Mucosa of gallbladder (tissue), 1 donor: ENCODE measurements around the gene TASP1. TPM values are rescaled to one million over a fixed set of nuclear protein-coding genes. Genes with fewer than 3 reads are reported as not detected.
"Not testable (repeated sequence)": the region's sequence is repeated elsewhere in the genome, so short reads cannot be mapped to it uniquely, and the experiment has no call there.

Source experiments
- DNase-seq: peaks from one replicate; pipeline ENCODE4 v3.0.0-alpha.2; 2020; ENCODE audit warnings: low spot score
- total RNA-seq: library from RNA; stranded (reverse); gene quantifications from one replicate; pipeline ENCODE4 v1.2.1, GENCODE V29; 2021
- donor health status: DM: no; HTN: no; CAD: no.

Gene TASP1, protein sequence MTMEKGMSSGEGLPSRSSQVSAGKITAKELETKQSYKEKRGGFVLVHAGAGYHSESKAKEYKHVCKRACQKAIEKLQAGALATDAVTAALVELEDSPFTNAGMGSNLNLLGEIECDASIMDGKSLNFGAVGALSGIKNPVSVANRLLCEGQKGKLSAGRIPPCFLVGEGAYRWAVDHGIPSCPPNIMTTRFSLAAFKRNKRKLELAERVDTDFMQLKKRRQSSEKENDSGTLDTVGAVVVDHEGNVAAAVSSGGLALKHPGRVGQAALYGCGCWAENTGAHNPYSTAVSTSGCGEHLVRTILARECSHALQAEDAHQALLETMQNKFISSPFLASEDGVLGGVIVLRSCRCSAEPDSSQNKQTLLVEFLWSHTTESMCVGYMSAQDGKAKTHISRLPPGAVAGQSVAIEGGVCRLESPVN
- total RNA-seq = 11.8 TPM

DNA sequence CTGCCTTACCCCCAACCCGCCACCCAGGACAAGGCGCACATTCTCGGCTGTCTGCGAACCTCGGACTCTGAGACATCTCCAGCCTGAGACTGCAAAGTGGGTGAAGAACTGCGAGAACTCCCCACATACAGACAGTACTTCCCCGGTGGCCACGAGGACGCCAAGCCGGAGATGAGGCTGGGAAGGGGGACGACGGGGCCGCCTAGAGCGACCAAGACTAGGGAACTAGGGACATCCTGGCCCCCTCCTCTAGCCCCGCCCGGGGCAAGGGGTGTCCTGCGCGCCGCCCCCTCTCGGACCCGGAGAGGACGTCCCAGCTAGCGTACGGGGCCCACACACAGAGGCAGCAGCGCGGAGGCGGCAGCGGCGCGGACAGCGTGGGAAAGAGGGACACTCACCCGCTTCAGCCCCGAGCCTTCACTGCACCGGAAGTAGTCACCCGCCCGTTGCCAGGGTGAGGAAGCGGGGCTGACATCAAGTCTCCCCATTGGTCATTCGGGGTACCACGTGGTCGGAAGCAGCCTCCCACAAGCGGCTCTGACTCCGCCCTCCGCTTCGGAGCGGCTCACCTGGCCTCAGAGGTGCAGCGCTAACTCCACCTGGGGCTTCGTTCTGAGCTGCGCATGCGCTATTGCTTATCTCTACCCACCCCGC lies at the start of gene TASP1:
Gene TASP1, minus strand, starts transcription at position 437 of the 654 bp plus-strand sequence. CDS start 8,854 bp downstream, outside the sequence.
- DNase-seq = peak; percentile 97

DNA sequence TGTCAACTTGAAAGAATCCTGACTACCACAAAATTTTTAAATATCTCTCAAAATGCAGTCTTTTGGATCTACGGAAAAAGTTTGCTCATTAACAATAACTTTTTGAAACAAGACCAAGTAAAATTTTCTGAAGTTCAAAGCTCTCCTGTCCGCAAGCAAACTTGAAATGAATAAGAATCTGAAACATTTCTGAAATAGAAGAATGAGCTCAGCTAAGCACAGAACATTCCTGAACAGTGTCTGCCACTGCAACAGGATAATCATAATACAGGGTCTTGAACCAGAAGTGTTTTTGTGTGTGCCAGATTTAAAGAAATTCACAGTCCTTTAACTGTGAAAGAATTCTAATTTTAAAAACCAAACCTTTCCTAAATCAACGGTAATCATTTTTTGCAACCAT lies 49.1 kb upstream of the TASP1 start:
- no peak for DNase-seq

DNA sequence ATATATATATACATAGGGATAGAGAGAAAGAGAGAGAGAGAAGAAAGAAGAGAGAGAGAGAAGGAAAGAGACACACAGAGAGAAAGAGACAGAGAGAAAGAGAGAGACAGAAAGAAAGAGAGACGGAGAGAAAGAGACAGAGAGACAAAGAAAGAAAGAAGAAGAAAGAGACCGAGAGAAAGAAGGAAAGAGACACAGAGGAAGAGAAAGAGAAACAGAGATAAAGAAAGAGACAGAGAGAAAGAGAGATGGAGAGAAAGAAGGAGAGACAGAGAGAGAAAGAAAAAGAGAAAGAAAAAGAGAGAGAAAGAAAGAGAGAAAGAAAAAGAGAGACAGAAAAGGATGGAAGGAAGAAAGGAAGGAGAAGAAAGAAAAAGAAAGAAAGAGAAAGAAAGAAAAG lies 46.9 kb upstream of the TASP1 start:
- DNase-seq = no peak

DNA sequence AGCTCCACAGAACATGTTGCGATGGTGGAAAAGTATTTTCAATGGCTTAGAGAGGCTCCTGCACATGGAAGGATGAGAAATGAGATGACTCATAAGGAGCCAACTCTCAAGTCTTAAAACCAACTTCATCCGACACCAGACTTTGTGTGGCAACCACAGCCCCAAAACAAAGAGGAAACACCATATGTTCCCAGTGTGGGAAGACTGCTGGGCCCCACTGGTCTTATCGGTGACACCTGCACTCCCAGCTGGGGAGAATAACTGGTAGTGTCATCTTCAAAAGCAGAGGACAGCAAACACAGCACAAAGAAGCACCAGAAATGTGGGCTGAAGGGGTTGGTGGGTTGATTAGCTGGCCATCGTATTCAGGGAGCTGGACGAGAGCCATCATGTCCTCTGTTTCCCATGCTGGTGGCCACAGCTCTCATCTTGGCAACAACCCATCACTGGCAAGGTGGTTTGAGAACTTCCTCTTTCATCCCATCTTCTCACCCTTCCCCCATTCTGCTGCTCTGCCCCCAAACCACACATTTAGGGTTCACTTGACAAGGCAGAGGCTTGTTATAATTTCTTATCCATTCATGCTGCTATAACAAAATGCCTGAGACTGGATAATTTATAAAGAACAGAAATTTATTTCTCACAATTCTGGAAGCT lies 46.0 kb upstream of the TASP1 start:
- DNase-seq = no peak

DNA sequence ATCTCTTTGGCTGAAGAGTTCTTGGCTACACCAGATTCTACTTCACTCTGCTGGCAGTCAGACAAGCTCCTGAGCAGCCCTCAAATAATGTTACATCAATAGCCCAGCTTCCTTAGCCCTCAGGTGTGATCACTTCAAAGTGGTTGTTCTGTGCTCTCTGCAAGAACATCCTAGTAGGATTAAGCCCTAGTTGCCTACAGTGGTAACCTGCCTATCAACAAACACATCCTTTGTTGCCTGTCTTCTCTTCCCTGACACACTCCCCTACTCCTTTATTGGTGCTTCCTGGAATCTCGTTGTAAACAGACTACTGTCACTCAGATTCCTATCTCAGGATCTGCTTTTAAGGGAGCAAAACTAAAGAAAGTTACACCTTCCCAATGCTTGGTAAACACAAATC lies 45.1 kb upstream of the TASP1 start:
- no peak for DNase-seq

DNA sequence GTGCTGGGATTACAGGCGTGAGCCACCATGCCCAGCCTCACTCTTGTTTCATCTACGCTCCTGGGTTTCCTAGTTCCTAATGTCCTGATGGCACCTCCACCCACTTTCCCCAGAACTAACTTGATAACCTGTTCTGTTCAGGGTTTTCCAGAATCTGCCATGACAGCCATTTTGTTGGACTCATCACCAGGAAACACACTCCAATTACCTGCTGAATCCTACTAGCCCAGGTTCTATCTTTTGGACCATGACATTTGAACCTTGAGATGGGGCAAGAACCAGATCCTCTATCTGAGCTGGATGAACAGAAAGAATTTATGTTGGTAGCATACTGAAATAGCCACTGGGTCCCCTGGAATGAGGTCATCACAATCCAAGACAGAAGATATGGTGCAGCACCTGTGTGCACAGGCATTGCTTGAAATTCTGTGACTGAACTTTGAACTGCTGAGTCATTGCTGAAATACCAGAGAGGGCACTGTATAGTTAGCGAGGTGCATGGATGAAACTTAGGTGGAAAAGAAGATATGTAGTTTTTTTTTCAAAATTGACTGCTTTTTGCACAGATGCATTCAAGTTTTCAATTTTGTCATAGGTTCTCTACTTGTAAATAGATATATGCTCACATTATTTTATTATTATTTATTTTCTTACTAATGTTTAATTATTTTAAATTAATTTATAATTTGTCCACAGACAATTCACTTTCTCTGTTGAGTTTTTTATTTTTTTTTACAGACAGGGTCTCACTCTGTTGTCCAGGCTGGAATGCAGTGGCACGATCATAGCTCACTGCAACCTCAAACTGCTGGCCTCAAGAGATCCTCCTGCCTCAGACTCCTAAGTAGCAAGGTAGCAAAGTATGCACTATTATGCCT lies 42.8 kb upstream of the TASP1 start:
- peak; percentile 24 for DNase-seq

DNA sequence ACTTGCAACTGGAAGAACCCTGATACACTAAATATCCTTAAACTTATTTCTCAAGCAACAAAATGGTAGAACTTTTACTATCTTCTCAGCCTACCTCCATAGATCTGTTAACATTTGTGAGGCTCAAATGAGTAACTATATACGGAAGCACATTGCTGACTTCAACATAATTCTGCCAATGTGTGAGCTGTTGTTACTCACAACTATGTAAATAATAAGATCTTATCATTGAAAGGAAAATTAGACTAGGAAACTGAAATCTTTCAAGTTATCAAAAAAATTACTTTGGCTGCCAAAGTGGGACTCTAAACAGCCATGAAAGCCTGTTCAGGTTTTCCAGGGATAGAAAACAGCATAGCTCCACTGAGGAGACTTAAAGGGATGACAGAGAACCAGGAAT lies 40.2 kb upstream of the TASP1 start:
- DNase-seq = no peak

DNA sequence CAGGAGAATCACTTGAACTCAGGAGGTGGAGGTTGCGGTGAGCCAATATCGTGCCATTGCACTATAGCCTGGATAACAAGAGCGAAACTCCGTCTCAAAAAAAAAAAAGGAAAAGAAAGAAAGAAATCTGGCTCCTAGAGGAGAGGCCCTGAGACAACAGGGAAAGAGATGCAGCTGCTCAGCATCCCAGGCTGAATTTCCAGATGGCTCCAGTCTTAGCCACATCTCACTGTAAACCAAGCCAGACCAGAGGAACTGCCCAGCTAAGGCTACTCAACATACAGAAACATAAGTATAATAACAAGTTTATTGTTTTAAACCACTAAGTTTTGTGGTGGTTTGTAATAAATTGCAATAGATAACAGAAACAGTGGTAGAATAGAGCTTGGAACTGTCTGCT lies 38.5 kb upstream of the TASP1 start:
- DNase-seq = no peak

DNA sequence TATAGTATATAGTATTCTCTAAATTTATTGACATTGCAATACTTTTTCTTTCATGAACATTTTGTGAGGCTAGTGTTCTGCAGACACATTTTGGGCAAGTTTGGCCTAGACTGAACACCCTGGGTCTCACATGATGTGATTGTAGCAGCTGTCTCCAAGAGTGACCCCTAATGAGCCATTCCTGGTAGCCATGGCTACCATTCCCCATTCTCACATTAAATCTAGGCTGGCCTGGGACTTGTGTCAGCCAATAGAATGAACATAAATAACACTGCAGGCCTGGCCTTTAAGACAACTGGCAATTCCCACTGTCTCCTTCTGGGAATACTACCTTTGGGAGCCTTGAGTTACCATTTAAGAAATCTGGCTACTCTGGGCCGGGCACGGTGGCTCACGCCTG lies 38.0 kb upstream of the TASP1 start:
- no peak for DNase-seq

DNA sequence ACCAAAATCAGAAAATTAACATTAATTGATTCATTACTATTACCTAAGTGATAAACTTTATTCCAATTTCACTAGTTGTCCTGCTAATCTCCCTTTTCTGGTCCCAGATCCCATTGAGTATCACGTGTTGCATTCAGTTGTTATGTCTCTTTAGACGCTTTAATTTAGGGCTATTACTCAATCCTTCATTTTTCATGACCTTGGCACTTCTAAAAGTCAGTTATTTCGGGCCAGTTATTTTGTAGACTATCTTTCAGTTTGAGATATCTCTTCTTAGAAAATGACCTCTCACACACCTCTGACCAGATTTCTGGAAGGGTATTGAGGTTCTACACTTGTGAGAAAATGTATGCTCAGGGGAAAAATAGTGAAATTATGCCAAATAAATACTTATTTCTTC lies 34.0 kb upstream of the TASP1 start:
- DNase-seq = no peak

DNA sequence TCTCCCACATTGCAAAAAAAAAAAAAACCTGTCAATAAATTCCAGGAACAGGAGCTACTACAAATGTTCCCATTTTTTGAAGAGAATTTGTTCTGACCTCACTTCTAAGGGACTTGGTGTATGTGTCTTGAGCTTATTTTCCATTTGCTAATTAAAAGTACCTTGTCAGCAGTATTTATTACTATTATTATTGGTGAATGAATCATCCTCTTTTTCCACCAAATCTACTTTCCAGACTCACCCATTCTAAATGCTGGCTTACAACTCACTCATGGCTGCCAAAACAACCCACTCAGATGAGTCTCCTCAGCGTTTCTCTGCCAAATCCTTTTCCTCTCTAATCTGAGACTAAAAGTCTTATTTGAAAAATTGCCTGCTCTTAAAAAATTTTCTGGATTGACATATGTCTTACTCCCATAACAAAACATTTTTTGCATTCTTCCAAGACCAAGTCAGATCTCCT lies 33.2 kb upstream of the TASP1 start:
- DNase-seq = no peak

DNA sequence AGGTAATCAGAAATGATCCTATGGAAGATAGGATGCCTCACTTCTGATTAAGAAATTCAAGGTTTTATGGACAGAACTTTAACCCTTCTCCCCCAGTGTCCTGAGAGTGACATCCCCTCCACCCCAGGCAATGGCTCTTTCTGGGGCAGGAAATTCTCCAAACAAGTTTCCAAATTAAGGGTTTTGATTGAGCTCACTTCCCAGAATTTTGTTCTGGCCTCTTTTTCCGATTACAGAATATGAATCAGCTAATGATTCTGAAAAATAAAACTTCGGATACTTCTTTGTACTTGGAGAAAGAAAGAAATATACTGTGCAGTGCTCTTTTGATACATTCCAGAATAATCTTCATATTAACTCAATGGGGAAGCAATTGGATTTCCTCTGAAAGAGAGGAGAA lies 32.8 kb upstream of the TASP1 start:
- no peak for DNase-seq

DNA sequence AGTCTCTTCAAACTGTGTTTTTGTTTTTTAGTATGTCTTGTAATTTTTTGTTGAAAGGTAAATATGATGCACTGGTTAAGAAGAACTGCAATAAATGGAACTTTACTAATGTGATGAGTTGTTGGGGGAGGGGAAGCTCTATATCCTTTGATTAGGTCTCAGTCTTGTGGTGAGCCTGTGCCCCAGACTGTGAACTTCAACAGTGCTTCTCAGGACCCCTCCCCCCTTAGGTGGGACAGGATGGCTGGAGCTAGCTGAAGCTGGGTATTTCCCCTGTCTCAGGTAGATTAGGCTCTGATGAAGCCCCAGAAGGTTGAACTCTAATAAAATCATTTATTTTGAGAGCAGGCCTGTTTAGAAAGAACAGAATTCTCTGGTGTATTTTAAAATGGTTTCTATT lies 31.4 kb upstream of the TASP1 start:
- DNase-seq = no peak

DNA sequence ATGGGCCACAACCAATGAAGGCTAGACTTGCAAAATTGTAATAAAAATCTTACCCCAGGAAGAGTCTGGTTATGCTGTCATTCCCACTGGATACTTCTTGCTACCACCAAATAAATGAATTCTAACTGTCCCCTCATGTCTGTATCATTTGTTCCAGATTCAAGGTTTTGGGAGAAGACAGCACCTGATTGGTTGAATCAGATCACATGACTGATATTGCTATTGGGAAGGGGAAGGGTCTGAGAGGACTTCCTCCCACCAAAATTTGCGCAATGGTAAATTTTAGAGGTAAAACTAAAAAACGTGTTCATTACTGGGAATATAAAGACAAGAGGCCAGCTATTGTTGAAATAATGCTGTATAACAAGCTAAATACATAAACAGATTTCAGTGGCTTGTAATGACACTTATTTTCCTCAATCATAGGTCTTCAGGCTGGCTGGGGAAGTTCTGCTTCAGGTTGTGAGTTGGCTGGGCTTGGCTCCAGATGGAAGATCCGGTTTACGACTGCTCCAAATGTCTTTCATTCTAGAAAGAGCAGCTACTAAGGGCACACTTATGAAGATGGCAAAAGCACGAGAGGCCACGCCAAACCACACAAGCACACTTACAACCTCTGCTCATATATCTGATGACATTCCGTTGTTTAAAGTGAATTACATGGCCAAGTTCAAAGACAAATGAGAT lies 27.1 kb upstream of the TASP1 start:
- no peak for DNase-seq

DNA sequence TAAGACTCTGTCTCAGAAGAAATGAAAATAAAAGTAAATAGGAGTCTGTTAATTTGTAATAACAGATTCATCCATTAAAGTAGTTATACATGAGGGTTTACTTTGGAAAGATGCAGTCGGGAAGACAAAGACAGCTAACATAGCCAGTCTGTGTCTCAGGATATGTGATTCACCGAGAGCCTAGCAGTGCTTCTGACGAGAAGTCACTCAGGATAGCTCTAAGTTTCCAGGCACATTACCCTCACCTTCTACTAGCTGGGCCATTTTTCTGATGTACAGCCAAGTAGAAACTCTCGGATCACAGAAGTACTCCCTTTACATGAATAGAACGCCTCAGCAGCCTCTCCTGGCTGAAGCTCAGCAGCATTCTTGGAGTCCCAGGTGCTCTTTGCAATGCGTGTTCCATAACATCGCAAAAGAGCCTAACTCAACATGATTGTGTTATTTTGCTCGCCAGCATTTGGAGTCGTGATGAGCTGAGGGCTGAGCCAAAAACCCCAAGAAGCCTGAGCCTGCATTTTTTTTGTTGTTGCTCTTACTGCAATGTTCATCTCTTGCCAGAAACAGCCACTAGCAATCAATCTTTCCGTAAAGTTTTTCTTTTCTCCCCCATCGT lies 22.4 kb upstream of the TASP1 start:
- DNase-seq = no peak

DNA sequence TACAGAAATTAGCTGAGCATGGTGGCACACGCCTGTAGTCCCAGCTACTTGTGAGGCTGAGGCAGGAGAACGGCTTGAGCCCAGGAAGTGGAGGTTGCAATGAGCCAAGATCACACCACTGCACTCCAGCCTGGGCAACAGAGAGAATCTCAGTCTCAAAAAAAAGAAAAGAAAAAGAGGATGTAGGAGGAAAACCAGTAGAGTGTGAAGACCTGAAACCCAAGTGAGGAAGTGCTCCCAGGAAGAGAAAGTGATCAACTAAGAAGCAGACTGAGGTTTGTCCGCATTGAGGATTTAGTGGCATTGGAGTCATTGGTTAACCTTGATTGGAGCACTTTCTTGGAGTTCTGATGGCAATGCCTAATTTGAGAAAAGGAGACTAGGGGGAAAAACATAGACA lies 20.6 kb upstream of the TASP1 start:
- no peak for DNase-seq

DNA sequence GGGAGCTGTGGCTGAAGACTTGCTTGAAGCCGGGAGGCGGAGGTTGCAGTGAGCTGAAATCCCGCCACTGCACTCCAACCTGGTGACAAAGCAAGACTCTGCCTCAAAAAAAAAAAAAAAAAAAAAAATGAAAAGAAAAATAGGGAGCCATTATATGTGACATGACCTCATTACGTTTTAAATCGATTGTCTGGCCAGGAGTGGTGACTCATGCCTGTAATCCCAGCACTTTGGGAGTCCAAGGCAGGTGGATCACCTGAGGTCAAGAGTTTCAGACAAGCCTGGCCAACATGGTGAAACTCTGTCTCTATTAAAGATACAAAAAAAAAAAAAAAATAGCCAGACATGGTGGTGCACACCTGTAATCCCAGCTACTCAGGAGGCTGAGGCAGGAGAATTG lies 19.3 kb upstream of the TASP1 start:
- DNase-seq = not testable (repeated sequence)

DNA sequence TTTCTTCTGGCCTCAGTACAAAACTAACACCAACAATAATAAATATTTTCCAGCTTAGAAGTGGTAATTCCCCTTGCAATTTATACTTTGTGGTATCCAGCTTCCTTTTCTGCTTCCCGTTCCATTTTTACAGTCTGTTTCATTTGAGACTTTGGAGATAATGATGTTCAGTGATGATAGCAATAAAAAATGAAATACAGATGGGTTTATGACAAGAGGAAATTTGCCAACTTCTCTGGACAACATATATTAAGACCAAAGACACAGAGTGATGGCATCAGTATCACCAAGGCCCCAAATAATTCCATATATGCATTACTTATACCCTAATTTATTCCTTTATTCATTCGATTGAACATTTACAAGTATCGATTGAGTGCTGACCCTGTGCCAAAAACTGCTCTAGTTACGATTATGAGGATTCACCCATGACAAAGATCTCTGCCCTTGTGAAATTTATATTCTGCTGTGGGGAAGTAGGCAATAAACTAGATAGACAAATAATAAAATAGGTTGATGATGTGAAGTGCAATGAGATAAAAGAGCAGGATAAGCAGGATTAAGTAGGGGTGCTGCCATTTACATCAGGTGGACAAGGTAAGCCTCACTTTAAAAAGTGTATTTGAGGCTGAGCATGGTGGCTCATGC lies 18.1 kb upstream of the TASP1 start:
- no peak for DNase-seq

DNA sequence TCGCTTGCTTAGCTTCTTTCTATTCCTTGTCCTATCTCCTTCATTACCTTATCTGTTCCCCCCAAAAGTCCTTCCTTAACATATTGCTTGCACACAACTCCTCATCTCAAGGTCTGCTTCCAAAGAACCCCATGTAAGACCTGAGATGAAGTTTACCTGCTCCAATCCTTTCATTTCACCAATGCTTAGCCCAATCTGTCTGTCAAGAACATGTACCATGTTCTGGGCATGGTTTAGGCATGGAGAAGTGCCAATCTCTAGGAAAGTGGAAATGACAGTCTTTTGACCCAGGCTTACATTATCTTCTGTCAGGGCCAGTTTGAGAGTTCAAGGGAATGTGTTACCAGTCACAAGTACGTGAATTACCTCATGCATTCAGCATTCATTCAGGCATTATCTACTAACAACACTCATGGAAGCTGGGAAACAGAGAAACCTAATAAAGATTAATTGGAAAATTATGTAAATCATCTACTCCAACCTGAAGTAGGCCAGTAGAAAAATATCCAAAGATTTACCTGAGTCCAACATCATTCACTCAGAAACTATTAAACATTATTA lies 15.8 kb upstream of the TASP1 start:
- no peak for DNase-seq

DNA sequence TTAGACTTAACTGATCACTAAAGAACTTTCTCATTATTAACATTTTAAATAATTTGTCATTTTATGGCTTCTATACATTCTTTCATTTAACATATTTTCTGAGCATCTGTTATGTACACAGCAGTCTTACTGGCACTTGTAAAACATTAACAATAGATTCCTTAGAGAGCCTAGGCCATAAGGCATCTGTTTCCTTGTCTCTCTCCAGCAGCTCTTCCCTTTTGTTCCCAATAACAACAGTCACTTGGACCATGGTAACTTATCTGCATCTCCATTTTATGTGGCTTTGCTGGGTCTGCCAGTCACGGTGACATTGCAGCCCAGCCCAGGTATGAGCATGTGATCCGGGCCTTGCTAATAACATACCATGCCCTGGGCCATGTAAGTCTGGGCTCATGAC lies 11.7 kb upstream of the TASP1 start:
- DNase-seq = no peak
